Muscle layer of colon (tissue), 2 donors: ENCODE data around the gene C4BPA.

ENCODE experiments used
- H3K27ac ChIP-seq: one replicate; pipeline ENCODE4 v1.7.0; 2013; ENCODE audit warnings: low read depth, mild to moderate bottlenecking, low read length, moderate library complexity
- H3K27me3 ChIP-seq, 2 donors: one replicate each; pipeline ENCODE4 v1.7.0; 2013; ENCODE audit warnings: low read length in 2 of 2, mild to moderate bottlenecking in 2 of 2; ENCODE audit not compliant: insufficient read depth in 2 of 2, control insufficient read depth in 1 of 2
- H3K36me3 ChIP-seq: one replicate; pipeline ENCODE4 v1.7.0; 2013; ENCODE audit warnings: mild to moderate bottlenecking, low read length; ENCODE audit not compliant: insufficient read depth
- H3K4me1 ChIP-seq: one replicate; pipeline ENCODE4 v1.7.0; 2013; ENCODE audit warnings: mild to moderate bottlenecking, low read length; ENCODE audit not compliant: insufficient read depth
- H3K4me3 ChIP-seq, 2 donors: one replicate each; pipeline ENCODE4 v1.7.0; 2013; ENCODE audit warnings: low read length in 2 of 2, low read depth in 1 of 2, mild to moderate bottlenecking in 1 of 2, moderate library complexity in 1 of 2
- H3K9ac ChIP-seq: one replicate; pipeline ENCODE4 v1.7.0; 2013; ENCODE audit warnings: low read length
- H3K9me3 ChIP-seq: one replicate; pipeline ENCODE4 v1.7.0; 2013; ENCODE audit warnings: mild to moderate bottlenecking, low read length
- donor health status: abdominal sarcoma.
- donor health status: Adenocarcinoma of cecum.

The C4BPA gene

GRCh38 chr1:207077470-207078377 lies 26.3 kb upstream of the C4BPA start:
- Histone ChIP-seq H3K27me3 (no peaks in the 10 kb centered on the region), H3K9ac (no peak overlapping the region), H3K36me3 (peaks cover 5% of the 10 kb centered on the region), H3K4me1 (peaks cover 14% of the 10 kb centered on the region), H3K27ac (no peak overlapping the region), H3K4me3 (no peak overlapping the region), H3K9me3 (no peaks in the 10 kb centered on the region)

- no peak overlapping the region for H3K4me3 ChIP-seq
- no peaks in the 10 kb centered on the region for H3K9me3 ChIP-seq
- peaks cover 14% of the 10 kb centered on the region for H3K4me1 ChIP-seq
- peaks cover 5% of the 10 kb centered on the region for H3K36me3 ChIP-seq
- no peak overlapping the region for H3K27ac ChIP-seq
- no peak overlapping the region for H3K9ac ChIP-seq
- no peaks in the 10 kb centered on the region for H3K27me3 ChIP-seq
Measured at GRCh38 chr1:207078578-207079132, 25.4 kb upstream of the C4BPA start.

- peaks cover 14% of the 10 kb centered on the region for H3K4me1 ChIP-seq
- H3K36me3 ChIP-seq = no peaks in the 10 kb centered on the region
- H3K9ac ChIP-seq = no peak overlapping the region
- no peaks in the 10 kb centered on the region for H3K9me3 ChIP-seq
- no peaks in the 10 kb centered on the region for H3K27me3 ChIP-seq
- H3K4me3 ChIP-seq = no peak overlapping the region
- no peak overlapping the region for H3K27ac ChIP-seq
Measured at GRCh38 chr1:207079706-207080241, 24.3 kb upstream of the C4BPA start.

- Histone ChIP-seq H3K9me3 (no peaks in the 10 kb centered on the region), H3K27me3 (no peaks in the 10 kb centered on the region), H3K36me3 (no peaks in the 10 kb centered on the region), H3K9ac (no peak overlapping the region), H3K27ac (no peak overlapping the region), H3K4me1 (peaks cover 14% of the 10 kb centered on the region), H3K4me3 (no peak overlapping the region)
Measured at GRCh38 chr1:207081088-207081487, 22.9 kb upstream of the C4BPA start.

GRCh38 chr1:207081806-207082205 lies 22.2 kb upstream of the C4BPA start:
- H3K9ac ChIP-seq = no peak overlapping the region
- H3K36me3 ChIP-seq = no peaks in the 10 kb centered on the region
- peaks cover 11% of the 10 kb centered on the region for H3K4me1 ChIP-seq
- no peaks in the 10 kb centered on the region for H3K27me3 ChIP-seq
- H3K4me3 ChIP-seq = no peak overlapping the region
- H3K9me3 ChIP-seq = no peaks in the 10 kb centered on the region
- H3K27ac ChIP-seq = no peak overlapping the region

GRCh38 chr1:207084232-207084631 lies 19.8 kb upstream of the C4BPA start:
- no peak overlapping the region for H3K27ac ChIP-seq
- H3K4me3 ChIP-seq = no peak overlapping the region
- H3K9ac ChIP-seq = no peak overlapping the region
- H3K27me3 ChIP-seq = no peaks in the 10 kb centered on the region
- H3K9me3 ChIP-seq = no peaks in the 10 kb centered on the region
- H3K36me3 ChIP-seq = no peaks in the 10 kb centered on the region
- no peaks in the 10 kb centered on the region for H3K4me1 ChIP-seq

- Histone ChIP-seq H3K4me1 (no peaks in the 10 kb centered on the region), H3K9me3 (no peaks in the 10 kb centered on the region), H3K4me3 (no peak overlapping the region), H3K27me3 (no peaks in the 10 kb centered on the region), H3K27ac (no peak overlapping the region), H3K9ac (no peak overlapping the region), H3K36me3 (no peaks in the 10 kb centered on the region)
Measured at GRCh38 chr1:207084701-207085180, 19.3 kb upstream of the C4BPA start.

GRCh38 chr1:207085887-207086286 lies 18.1 kb upstream of the C4BPA start:
- Histone ChIP-seq H3K27me3 (no peaks in the 10 kb centered on the region), H3K9ac (no peak overlapping the region), H3K9me3 (no peaks in the 10 kb centered on the region), H3K4me3 (no peak overlapping the region), H3K4me1 (no peaks in the 10 kb centered on the region), H3K36me3 (no peaks in the 10 kb centered on the region), H3K27ac (no peak overlapping the region)

GRCh38 chr1:207088161-207088560 lies 15.9 kb upstream of the C4BPA start:
- Histone ChIP-seq H3K27me3 (no peaks in the 10 kb centered on the region), H3K27ac (no peak overlapping the region), H3K9me3 (no peaks in the 10 kb centered on the region), H3K4me1 (no peaks in the 10 kb centered on the region), H3K4me3 (no peak overlapping the region), H3K9ac (no peak overlapping the region), H3K36me3 (no peaks in the 10 kb centered on the region)

GRCh38 chr1:207088701-207089626 lies 15.1 kb upstream of the C4BPA start, which contains the start of gene C4BPB:
Gene C4BPB (plus strand): TSS chr1:207088860. CDS start chr1:207089532, 672 bp downstream.
- H3K36me3 ChIP-seq = no peaks in the 10 kb centered on the region
- no peaks in the 10 kb centered on the region for H3K9me3 ChIP-seq
- H3K27me3 ChIP-seq = no peaks in the 10 kb centered on the region
- H3K27ac ChIP-seq = no peak within 1 kb of the TSS
- no peak within 1 kb of the TSS for H3K4me3 ChIP-seq
- H3K4me1 ChIP-seq = no peaks in the 10 kb centered on the region
- H3K9ac ChIP-seq = no peak within 1 kb of the TSS
